Astrocyte (in vitro differentiated cells and primary cell): Measurements from ENCODE around the gene PPA2. TPM values are rescaled to one million over a fixed set of nuclear protein-coding genes. Genes with fewer than 3 reads are reported as not detected.

Experiments used
- DNase-seq: peaks from one replicate; pipeline ENCODE4 v3.0.0-alpha.2; 2010; ENCODE audit warnings: low read depth
- FAIRE-seq: peaks from 2 replicates; lab custom pipeline; 2011; peaks lifted over from hg19 to GRCh38; lab: Jason Lieb, UNC
- H2AFZ ChIP-seq: 2 replicates; pipeline ENCODE4 v1.6.0; 2012; ENCODE audit warnings: low read depth, low read length, inconsistent platforms
- H3K27ac ChIP-seq: 2 replicates; pipeline ENCODE4 v1.5.1; 2011; ENCODE audit warnings: low read depth, low read length, inconsistent platforms
- H3K27me3 ChIP-seq: 2 replicates; pipeline ENCODE4 v1.6.0; 2011; ENCODE audit warnings: low read length, inconsistent platforms; ENCODE audit not compliant: insufficient read depth
- H3K36me3 ChIP-seq: 2 replicates; pipeline ENCODE4 v1.5.1; 2011; ENCODE audit warnings: low read length, inconsistent platforms; ENCODE audit not compliant: insufficient read depth
- H3K4me1 ChIP-seq: 2 replicates; pipeline ENCODE4 v1.5.1; 2011; ENCODE audit warnings: low read length, inconsistent platforms; ENCODE audit not compliant: insufficient read depth
- H3K4me2 ChIP-seq: 2 replicates; pipeline ENCODE4 v1.6.0; 2012; ENCODE audit warnings: low read length, inconsistent platforms
- H3K4me3 ChIP-seq: 2 replicates; pipeline ENCODE4 v1.5.1; 2011; ENCODE audit warnings: low read depth, mild to moderate bottlenecking, low read length, inconsistent platforms; ENCODE audit not compliant: insufficient read depth
- H3K79me2 ChIP-seq: 2 replicates; pipeline ENCODE4 v1.6.0; 2012; ENCODE audit warnings: mild to moderate bottlenecking, low read length, inconsistent platforms; ENCODE audit not compliant: insufficient read depth
- H3K9ac ChIP-seq: 2 replicates; pipeline ENCODE4 v1.6.0; 2012; ENCODE audit warnings: mild to moderate bottlenecking, low read length, inconsistent platforms
- H3K9me3 ChIP-seq: 2 replicates; pipeline ENCODE4 v1.5.1; 2012; ENCODE audit warnings: low read depth, mild to moderate bottlenecking, low read length, inconsistent platforms; ENCODE audit not compliant: insufficient read depth
- H4K20me1 ChIP-seq: 2 replicates; pipeline ENCODE4 v1.6.0; 2012; ENCODE audit warnings: low read length, inconsistent platforms; ENCODE audit not compliant: insufficient read depth
- H3K27ac Mint-ChIP-seq: one replicate; pipeline ENCODE4 v1.8.0; 2021; ENCODE audit warnings: mild to moderate bottlenecking, mixed read lengths; ENCODE audit not compliant: unreplicated experiment
- H3K27me3 Mint-ChIP-seq: one replicate; pipeline ENCODE4 v1.8.0; 2021; ENCODE audit warnings: low read depth, mixed read lengths; ENCODE audit not compliant: unreplicated experiment
- H3K36me3 Mint-ChIP-seq: one replicate; pipeline ENCODE4 v1.8.0; 2021; ENCODE audit warnings: low read depth, mixed read lengths; ENCODE audit not compliant: unreplicated experiment
- H3K4me1 Mint-ChIP-seq: one replicate; pipeline ENCODE4 v1.8.0; 2021; ENCODE audit warnings: low read depth, mixed read lengths; ENCODE audit not compliant: unreplicated experiment
- H3K4me3 Mint-ChIP-seq: one replicate; pipeline ENCODE4 v1.8.0; 2021; ENCODE audit warnings: mild to moderate bottlenecking, moderate library complexity, mixed read lengths; ENCODE audit not compliant: unreplicated experiment
- H3K9me3 Mint-ChIP-seq: one replicate; pipeline ENCODE4 v1.8.0; 2021; ENCODE audit warnings: mild to moderate bottlenecking, mixed read lengths; ENCODE audit not compliant: unreplicated experiment
- CTCF ChIP-seq: IDR thresholded peaks from 2 replicates; pipeline ENCODE4 v1.5.1; 2011; ENCODE audit warnings: low read depth, mild to moderate bottlenecking, inconsistent platforms, low read length, moderate library complexity; ENCODE audit not compliant: insufficient read depth
- EZH2 ChIP-seq: IDR thresholded peaks from 2 replicates; pipeline ENCODE4 v1.6.1; 2012; ENCODE audit warnings: mild to moderate bottlenecking, low read length, inconsistent platforms; ENCODE audit not compliant: insufficient read depth
- total RNA-seq: library from RNA; stranded (reverse); gene quantifications from 2 replicates; pipeline ENCODE4 v1.2.1, GENCODE V29; 2021

The PPA2 gene
- total RNA-seq, 1 donor from 2014 or later = 52.3 TPM

- Histone ChIP-seq H4K20me1 (no peaks in the 10 kb centered on the region), H3K4me3 (no peak overlapping the region), H2AFZ (no peak overlapping the region), H3K9me3 (no peaks in the 10 kb centered on the region), H3K9ac (no peak overlapping the region), H3K27ac (no peak overlapping the region), H3K27me3 (no peaks in the 10 kb centered on the region), H3K4me1 (no peaks in the 10 kb centered on the region), H3K36me3 (peaks cover 5% of the 10 kb centered on the region), H3K4me2 (no peak overlapping the region), H3K79me2 (no peaks in the 10 kb centered on the region)
- TF ChIP-seq CTCF (no peak), EZH2 (no peak)
- H3K4me1 Mint-ChIP-seq = peaks cover 6% of the 10 kb centered on the region
- H3K36me3 Mint-ChIP-seq = peaks cover 21% of the 10 kb centered on the region
- H3K27ac Mint-ChIP-seq = no peak overlapping the region
- DNase-seq (no peak), FAIRE-seq (no peak)
- H3K4me3 Mint-ChIP-seq = no peak overlapping the region
- H3K27me3 Mint-ChIP-seq = no peaks in the 10 kb centered on the region
- peaks cover 5% of the 10 kb centered on the region for H3K9me3 Mint-ChIP-seq
Measured at GRCh38 chr4:105422207-105422920, 51.5 kb downstream of the PPA2 start.

GRCh38 chr4:105417624-105418023 lies 56.2 kb downstream of the PPA2 start:
- TF ChIP-seq CTCF = no peak
- TF ChIP-seq EZH2 = no peak

GRCh38 chr4:105415281-105415744 lies 58.5 kb downstream of the PPA2 start:
- Mint-ChIP-seq H3K9me3 (peaks cover 12% of the 10 kb centered on the region), H3K4me1 (no peaks in the 10 kb centered on the region), H3K36me3 (peaks cover 17% of the 10 kb centered on the region), H3K27ac (no peak overlapping the region), H3K4me3 (no peak overlapping the region), H3K27me3 (no peaks in the 10 kb centered on the region)
- FAIRE-seq (no peak), DNase-seq (no peak)
- no peak overlapping the region for H3K27ac ChIP-seq
- no peak for TF ChIP-seq CTCF
- TF ChIP-seq EZH2 = no peak
- no peaks in the 10 kb centered on the region for H3K27me3 ChIP-seq
- no peak overlapping the region for H3K9ac ChIP-seq
- H3K79me2 ChIP-seq = no peaks in the 10 kb centered on the region
- H4K20me1 ChIP-seq = no peaks in the 10 kb centered on the region
- no peak overlapping the region for H2AFZ ChIP-seq
- no peaks in the 10 kb centered on the region for H3K4me1 ChIP-seq
- H3K4me3 ChIP-seq = no peak overlapping the region
- H3K36me3 ChIP-seq = no peaks in the 10 kb centered on the region
- H3K4me2 ChIP-seq = no peak overlapping the region
- H3K9me3 ChIP-seq = no peaks in the 10 kb centered on the region

More at GRCh38 chr4:105417624-105418023, 56.2 kb downstream of the PPA2 start:
- Histone ChIP-seq H3K79me2 (no peaks in the 10 kb centered on the region), H3K27me3 (no peaks in the 10 kb centered on the region), H3K4me2 (no peak overlapping the region), H3K4me1 (no peaks in the 10 kb centered on the region), H3K36me3 (peaks cover 3% of the 10 kb centered on the region), H4K20me1 (no peaks in the 10 kb centered on the region), H3K9me3 (no peaks in the 10 kb centered on the region), H3K27ac (no peak overlapping the region), H3K4me3 (no peak overlapping the region), H2AFZ (no peak overlapping the region), H3K9ac (no peak overlapping the region)
- Mint-ChIP-seq H3K27me3 (no peaks in the 10 kb centered on the region), H3K9me3 (peaks cover 2% of the 10 kb centered on the region), H3K4me3 (no peak overlapping the region), H3K27ac (no peak overlapping the region), H3K36me3 (peaks cover 12% of the 10 kb centered on the region), H3K4me1 (peaks cover 2% of the 10 kb centered on the region)
- no peak for DNase-seq
- FAIRE-seq = no peak
